HepG2 (cell line): ENCODE data around the gene SFT2D1. TPM values are rescaled to one million over a fixed set of nuclear protein-coding genes. Genes with fewer than 3 reads are reported as not detected.
A peak's percentile ranks its signal among the peaks of the same experiment; 100 is the strongest.

Source experiments
- ATAC-seq: fragments of 200-7000 bp; cut with Tn5 transposase; 3 replicates; pipeline ENCODE4 v1.9.1; 2020; ENCODE audit warnings: mild to moderate bottlenecking, moderate library complexity
- BruUV-seq: library from RNA; stranded (reverse); fragments of 400-500 nt; replicated peaks from 2 replicates; lab custom pipeline; 2021; lab: Mats Ljungman, UMichigan
- CTCF ChIA-PET: fragments of 300-600 bp; formaldehyde crosslinking; extraction: SDS; loops from one replicate; lab custom pipeline; 2021; ENCODE audit warnings: low total read pairs, inconsistent platforms, low intra/inter-chr PET ratio; lab: Yijun Ruan, JAX
- POLR2A ChIA-PET: fragments of 350-600 bp; sonication (Branson Sonifier 250); formaldehyde crosslinking; loops from one replicate; lab custom pipeline; 2020; ENCODE audit warnings: antibody characterized with exemption, inconsistent platforms; lab: Yijun Ruan, JAX
- DNase-seq: peaks from one replicate; pipeline ENCODE4 v3.0.0-alpha.2; 2015; ENCODE audit warnings: low spot score
- FAIRE-seq: peaks from 3 replicates; lab custom pipeline; 2011; peaks lifted over from hg19 to GRCh38; lab: Jason Lieb, UNC
- H2AFZ ChIP-seq: one replicate; pipeline ENCODE4 v1.6.1; 2011; ENCODE audit warnings: low read length, inconsistent platforms
- H3K27ac ChIP-seq: fragments of 300-600 bp; 3 replicates; pipeline ENCODE4 v1.8.0; 2011; ENCODE audit warnings: mixed run types, mild to moderate bottlenecking, mixed read lengths, low read length, inconsistent platforms; ENCODE audit not compliant: insufficient read depth; ENCODE audit errors: extremely low read length
- H3K27me3 ChIP-seq, 2 experiments: fragments of 200-600 bp in 1 of 2; 2 replicates in 1 of 2; 3 replicates in 1 of 2; pipeline versions ENCODE4 v1.6.0 to v1.8.0; 2011; ENCODE audit warnings: low read length in 2 of 2, mild to moderate bottlenecking in 2 of 2, moderate library complexity in 2 of 2, inconsistent platforms in 1 of 2; ENCODE audit not compliant: insufficient read depth in 2 of 2, control insufficient read depth in 1 of 2
- H3K36me3 ChIP-seq, 2 experiments: fragments of 200-600 bp in 1 of 2; replicated peaks in 1 of 2; 2 replicates in 1 of 2; 3 replicates in 1 of 2; pipeline versions ENCODE4 v1.5.1 to v1.8.0; 2011; ENCODE audit warnings: low read length in 2 of 2, inconsistent platforms in 1 of 2; ENCODE audit not compliant: insufficient read depth in 2 of 2, control insufficient read depth in 1 of 2
- H3K4me1 ChIP-seq: 2 replicates; pipeline ENCODE4 v1.5.1; 2012; ENCODE audit warnings: low read length, inconsistent platforms; ENCODE audit not compliant: insufficient read depth
- H3K4me2 ChIP-seq: 2 replicates; pipeline ENCODE4 v1.6.0; 2011; ENCODE audit warnings: low read depth, low read length, inconsistent platforms
- H3K4me3 ChIP-seq, 3 experiments: fragments of 200-600 bp in 1 of 3; sonication (generic), shearing (Covaris generic) in 1 of 3; replicated peaks in 1 of 3; 2 replicates each; pipeline ENCODE4 v1.5.1; 2011 to 2016; ENCODE audit warnings: low read length in 3 of 3, inconsistent platforms in 2 of 3, low read depth in 2 of 3, mild to moderate bottlenecking in 2 of 3, control low read depth in 1 of 3, mixed read lengths in 1 of 3; ENCODE audit not compliant: insufficient read depth in 1 of 3
- H3K79me2 ChIP-seq: one replicate; pipeline ENCODE4 v1.6.1; 2011; ENCODE audit warnings: low read length, inconsistent platforms; ENCODE audit not compliant: insufficient read depth
- H3K9ac ChIP-seq: 2 replicates; pipeline ENCODE4 v1.6.0; 2011; ENCODE audit warnings: mild to moderate bottlenecking, low read depth, low read length, inconsistent platforms; ENCODE audit not compliant: insufficient read depth
- H3K9me3 ChIP-seq: 2 replicates; pipeline ENCODE4 v1.5.1; 2012; ENCODE audit warnings: mild to moderate bottlenecking, low read length
- H4K20me1 ChIP-seq: 2 replicates; pipeline ENCODE4 v1.6.0; 2011; ENCODE audit warnings: inconsistent platforms, mild to moderate bottlenecking, low read length, moderate library complexity; ENCODE audit not compliant: insufficient read depth
- CEBPB ChIP-seq: IDR thresholded peaks from 2 replicates; pipeline ENCODE4 v1.6.1; 2011; ENCODE audit warnings: low read depth, low read length, improper control_type of control experiment, borderline replicate concordance
- EHMT2 ChIP-seq: fragments of 200-600 bp; sonication (generic); IDR thresholded peaks from 2 replicates; pipeline ENCODE4 v1.7.0; 2017; ENCODE audit warnings: antibody characterized with exemption, low read depth, low read length, borderline replicate concordance
- GTF2F1 ChIP-seq: fragments of 150-350 bp; IDR thresholded peaks from 2 replicates; pipeline ENCODE4 v1.6.1; 2014; ENCODE audit warnings: low read length
- KLF15 ChIP-seq: sonication (generic); formaldehyde crosslinking; IDR thresholded peaks from 2 replicates; pipeline ENCODE4 v1.8.1; 2023; ENCODE audit warnings: borderline replicate concordance, mild to moderate bottlenecking, inconsistent platforms, missing genetic modification reagents, mixed read lengths
- MEF2D ChIP-seq: sonication (generic); formaldehyde crosslinking; IDR thresholded peaks from 2 replicates; pipeline ENCODE4 v1.5.1; 2020; ENCODE audit warnings: mild to moderate bottlenecking, missing genetic modification reagents
- SNAPC4 ChIP-seq: sonication (generic); formaldehyde crosslinking; IDR thresholded peaks from 2 replicates; pipeline ENCODE4 v1.4.0; 2020; ENCODE audit warnings: mild to moderate bottlenecking, missing genetic modification reagents
- SP5 ChIP-seq: IDR thresholded peaks from 2 replicates; pipeline ENCODE4 v1.6.1; 2016; ENCODE audit warnings: low read depth, borderline replicate concordance
- TRIM24 ChIP-seq: sonication (generic); formaldehyde crosslinking; IDR thresholded peaks from 2 replicates; pipeline ENCODE4 v1.8.0; 2022; ENCODE audit warnings: mild to moderate bottlenecking, missing genetic modification reagents
- XBP1 ChIP-seq: sonication (generic); formaldehyde crosslinking; IDR thresholded peaks from 2 replicates; pipeline ENCODE4 v1.5.0; 2020; ENCODE audit warnings: missing genetic modification reagents
- ZBTB10 ChIP-seq: sonication (generic); formaldehyde crosslinking; IDR thresholded peaks from 2 replicates; pipeline ENCODE4 v1.4.0; 2020; ENCODE audit warnings: missing genetic modification reagents, borderline replicate concordance
- ZFAT ChIP-seq: sonication (generic); formaldehyde crosslinking; conservative IDR thresholded peaks from 2 replicates; pipeline ENCODE4 v1.8.1; 2023; ENCODE audit warnings: missing genetic modification reagents, inconsistent platforms
- ZNF446 ChIP-seq: sonication (generic); formaldehyde crosslinking; IDR thresholded peaks from 2 replicates; pipeline ENCODE4 v1.5.0; 2020; ENCODE audit warnings: mild to moderate bottlenecking, missing genetic modification reagents
- ZNF496 ChIP-seq: sonication (generic); formaldehyde crosslinking; IDR thresholded peaks from 2 replicates; pipeline ENCODE4 v1.8.1; 2023; ENCODE audit warnings: mild to moderate bottlenecking, moderate library complexity, missing genetic modification reagents; ENCODE audit not compliant: insufficient replicate concordance
- ZNF850 ChIP-seq: sonication (generic); formaldehyde crosslinking; conservative IDR thresholded peaks from 2 replicates; pipeline ENCODE4 v1.9.0; 2021; ENCODE audit warnings: mild to moderate bottlenecking, missing genetic modification reagents
- WGBS: methylation state at CpG from one replicate; pipeline ENCODE4 v1.1.6; 2017; ENCODE audit warnings: low lambda C conversion rate; 5-methylcytosine and 5-hydroxymethylcytosine counted together
- in situ Hi-C: cut with HindIII; loops from 2 replicates; pipeline ENCODE4 v1.10.0; 2017; ENCODE audit warnings: low pct_unique_long_range_greater_than_20kb; ENCODE audit not compliant: extremely low pct_ligation_motif_present
- intact Hi-C: fragments of 100-400 bp; cut with micrococcal nuclease; formaldehyde crosslinking; loops from one replicate; pipeline ENCODE4 v1.10.0; 2022; ENCODE audit not compliant: unreplicated experiment
- polyA plus RNA-seq, 8 experiments: library from polyadenylated mRNA; depleted of rRNA in 3 of 8; stranded (reverse) in 7 of 8; unstranded in 1 of 8; fragments of >200 nt; fragmentation: Illumina TruSeq in 4 of 8; extraction: Trizol in 4 of 8; gene quantifications; 2 replicates each; pipeline versions ENCODE4 v1.2.1 to v1.2.3, GENCODE V29; 2011 to 2016; ENCODE audit warnings: low read depth in 4 of 8, missing spikeins in 1 of 8, mixed read lengths in 1 of 8; ENCODE audit not compliant: insufficient read depth in 1 of 8
- total RNA-seq, 5 experiments: library from RNA; depleted of rRNA; stranded (reverse); fragments of >200 nt; fragmentation: Illumina TruSeq; extraction: Trizol; gene quantifications; 2 replicates each; pipeline ENCODE4 v1.2.3, GENCODE V29; 2016; ENCODE audit warnings: low read depth in 1 of 5
- TF ChIP-seq, protein P1 (sequence below): sonication (generic); formaldehyde crosslinking; IDR thresholded peaks from 2 replicates; pipeline ENCODE4 v1.8.0; 2023; ENCODE audit warnings: mild to moderate bottlenecking, missing genetic modification reagents
- TF ChIP-seq, protein P2 (sequence below): IDR thresholded peaks from 2 replicates; pipeline ENCODE4 v1.6.1; 2012; ENCODE audit warnings: inconsistent platforms

The SFT2D1 gene
- total and polyA plus RNA-seq, 2 of the 13 experiments (the other 11 are each of a cell fraction or from before 2014, with no cell fraction given): 115 to 147 TPM

GRCh38 chr6:166366921-166367320 is 24.6 kb upstream of the SFT2D1 start:
- H3K4me2 ChIP-seq: no peak overlapping the region
- in situ Hi-C loops (no loop called here), intact Hi-C loops (no loop called here)
- no peaks in the 10 kb centered on the region for H4K20me1 ChIP-seq
- H3K36me3 ChIP-seq: peaks cover 10 to 42% of the 10 kb centered on the region in 2 experiments
- POLR2A ChIA-PET: interaction anchor here (0.8 kb wide), 1 partner anchor 12 kb away, joined by 3 read pairs; no protein-coding TSS in a partner anchor
- FAIRE-seq (peak; percentile 8), DNase-seq (no peak), ATAC-seq (no peak)
- no peak overlapping the region for H2AFZ ChIP-seq
- peaks cover 18% of the 10 kb centered on the region for H3K4me1 ChIP-seq
- H3K4me3 ChIP-seq: no peak overlapping the region
- TF ChIP-seq ZBTB10 (CRISPR knock-in tag) (no peak), CEBPB (no peak), SP5 (CRISPR knock-in tag) (no peak), GTF2F1 (no peak), ZNF496 (CRISPR knock-in tag) (no peak), ZNF850 (CRISPR knock-in tag) (no peak), MEF2D (no peak), EHMT2 (no peak), TRIM24 (CRISPR knock-in tag) (no peak), KLF15 (CRISPR knock-in tag) (no peak), ZFAT (CRISPR knock-in tag) (no peak), SNAPC4 (CRISPR knock-in tag) (no peak), ZNF446 (CRISPR knock-in tag) (no peak), XBP1 (CRISPR knock-in tag) (no peak)
- TF ChIP-seq, protein P1, sequence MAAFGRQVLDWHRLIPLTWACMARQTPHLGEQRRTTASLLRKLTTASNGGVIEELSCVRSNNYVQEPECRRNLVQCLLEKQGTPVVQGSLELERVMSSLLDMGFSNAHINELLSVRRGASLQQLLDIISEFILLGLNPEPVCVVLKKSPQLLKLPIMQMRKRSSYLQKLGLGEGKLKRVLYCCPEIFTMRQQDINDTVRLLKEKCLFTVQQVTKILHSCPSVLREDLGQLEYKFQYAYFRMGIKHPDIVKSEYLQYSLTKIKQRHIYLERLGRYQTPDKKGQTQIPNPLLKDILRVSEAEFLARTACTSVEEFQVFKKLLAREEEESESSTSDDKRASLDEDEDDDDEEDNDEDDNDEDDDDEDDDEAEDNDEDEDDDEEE (CRISPR knock-in tag): no peak
- TF ChIP-seq, protein P2, sequence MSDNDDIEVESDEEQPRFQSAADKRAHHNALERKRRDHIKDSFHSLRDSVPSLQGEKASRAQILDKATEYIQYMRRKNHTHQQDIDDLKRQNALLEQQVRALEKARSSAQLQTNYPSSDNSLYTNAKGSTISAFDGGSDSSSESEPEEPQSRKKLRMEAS: no peak
- no peaks in the 10 kb centered on the region for H3K9me3 ChIP-seq
- CTCF ChIA-PET: no interaction called here
- no peak overlapping the region for H3K9ac ChIP-seq
- BruUV-seq: no TSS peak
- H3K27me3 ChIP-seq: no peaks in the 10 kb centered on the region
- H3K27ac ChIP-seq: no peak overlapping the region
- peaks cover 1% of the 10 kb centered on the region for H3K79me2 ChIP-seq
- whole genome bisulfite sequencing: 96% methylated on average over 3 of the region's 3 CpGs
